ENCODE results near the gene APOL1. TPM values are rescaled to one million over a fixed set of nuclear protein-coding genes. Genes with fewer than 3 reads are reported as not detected.
"Not testable (repeated sequence)": the region's sequence is repeated elsewhere in the genome, so short reads cannot be mapped to it uniquely, and the experiment has no call there.

Gene APOL1
- polyA plus RNA-seq, 1 of the 3 experiments (the other 2 are of a cell fraction) = 0.56 TPM

DNA sequence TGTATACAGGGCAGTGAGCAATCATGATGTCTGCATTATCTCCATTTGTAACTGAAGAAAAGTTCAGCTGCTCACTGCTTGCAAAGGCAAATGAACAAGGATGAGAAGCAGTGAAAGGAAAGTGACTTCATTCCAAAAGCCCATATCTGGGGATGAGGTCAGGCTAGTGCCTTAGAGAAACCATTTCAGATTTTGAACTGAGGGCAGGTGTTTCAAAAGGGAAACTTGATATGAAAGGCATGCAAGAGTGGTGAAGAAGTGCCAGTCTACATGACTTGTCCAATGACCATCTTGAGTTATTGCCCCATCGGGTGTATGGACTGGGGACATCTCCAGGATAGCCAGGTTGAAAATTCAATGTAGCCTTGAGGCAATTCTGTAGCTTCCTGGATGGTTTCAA lies 44.0 kb upstream of the APOL1 start:
- DNase-seq = no peak
- Histone ChIP-seq H3K9me2 (no peaks in the 10 kb centered on the region), H4K20me1 (ENCODE audit: insufficient read depth) (no peaks in the 10 kb centered on the region), H3K9me3 (no peaks in the 10 kb centered on the region), H3K4me3 (ENCODE audit: low read depth in 2 of 2, low read length in 1 of 2) (no peak overlapping the region), H3K4me2 (no peak overlapping the region), H3K27me3 (ENCODE audit: insufficient read depth) (peaks cover 8% of the 10 kb centered on the region; the same call in 1 of the 2 replicates), H3K36me3 (replicated peaks in 1 of 2; ENCODE audit: control insufficient read depth in 1 of 2, insufficient read depth in 2 of 2, low read length in 1 of 2) (no peaks in the 10 kb centered on the region), H2AFZ (ENCODE audit: low read depth) (no peak overlapping the region), H3K79me2 (ENCODE audit: insufficient read depth) (no peaks in the 10 kb centered on the region), H3F3A (replicated peaks; ENCODE audit: insufficient read depth) (no peaks in the 10 kb centered on the region), H3K4me1 (ENCODE audit: control insufficient read depth in 1 of 2, insufficient read depth in 2 of 2, low read depth in 1 of 2, low read length in 1 of 2) (no peaks in the 10 kb centered on the region), H3K9ac (no peak overlapping the region), H3K27ac (ENCODE audit: low read depth in 2 of 2, low read length in 1 of 2) (no peak overlapping the region)
- ChIA-PET CTCF (interaction anchor here (1.1 to 1.2 kb wide), 2 partner anchors 12 to 16 kb away, joined by 3 to 5 read pairs; no protein-coding TSS in a partner anchor), POLR2A (no interaction called here)
- 73% methylated on average over 1 of the region's 1 CpG for WGBS (ENCODE audit: low lambda C conversion rate)
- TF ChIP-seq IRF3 (IDR thresholded peaks at IDR 0.05; ENCODE audit: low read depth, low read length) (no peak), SMC3 (IDR thresholded peaks at IDR 0.05; ENCODE audit: low read depth, low read length) (no peak), FOSL2 (IDR thresholded peaks at IDR 0.05; ENCODE audit: borderline replicate concordance, low read depth) (no peak), NRF1 (IDR thresholded peaks at IDR 0.05; ENCODE audit: low read depth, low read length) (no peak), RCOR1 (IDR thresholded peaks at IDR 0.05; ENCODE audit: low read length) (no peak), SIN3A (IDR thresholded peaks at IDR 0.05; ENCODE audit: borderline replicate concordance, low read depth, low read length) (no peak), ELF1 (IDR thresholded peaks at IDR 0.05) (no peak), CHD2 (IDR thresholded peaks at IDR 0.05; ENCODE audit: low read length, partially characterized antibody) (no peak), RFX5 (IDR thresholded peaks at IDR 0.05; ENCODE audit: low read length) (no peak), CTCF (IDR thresholded peaks at IDR 0.05) (no peak)
- TF ChIP-seq, protein P1, sequence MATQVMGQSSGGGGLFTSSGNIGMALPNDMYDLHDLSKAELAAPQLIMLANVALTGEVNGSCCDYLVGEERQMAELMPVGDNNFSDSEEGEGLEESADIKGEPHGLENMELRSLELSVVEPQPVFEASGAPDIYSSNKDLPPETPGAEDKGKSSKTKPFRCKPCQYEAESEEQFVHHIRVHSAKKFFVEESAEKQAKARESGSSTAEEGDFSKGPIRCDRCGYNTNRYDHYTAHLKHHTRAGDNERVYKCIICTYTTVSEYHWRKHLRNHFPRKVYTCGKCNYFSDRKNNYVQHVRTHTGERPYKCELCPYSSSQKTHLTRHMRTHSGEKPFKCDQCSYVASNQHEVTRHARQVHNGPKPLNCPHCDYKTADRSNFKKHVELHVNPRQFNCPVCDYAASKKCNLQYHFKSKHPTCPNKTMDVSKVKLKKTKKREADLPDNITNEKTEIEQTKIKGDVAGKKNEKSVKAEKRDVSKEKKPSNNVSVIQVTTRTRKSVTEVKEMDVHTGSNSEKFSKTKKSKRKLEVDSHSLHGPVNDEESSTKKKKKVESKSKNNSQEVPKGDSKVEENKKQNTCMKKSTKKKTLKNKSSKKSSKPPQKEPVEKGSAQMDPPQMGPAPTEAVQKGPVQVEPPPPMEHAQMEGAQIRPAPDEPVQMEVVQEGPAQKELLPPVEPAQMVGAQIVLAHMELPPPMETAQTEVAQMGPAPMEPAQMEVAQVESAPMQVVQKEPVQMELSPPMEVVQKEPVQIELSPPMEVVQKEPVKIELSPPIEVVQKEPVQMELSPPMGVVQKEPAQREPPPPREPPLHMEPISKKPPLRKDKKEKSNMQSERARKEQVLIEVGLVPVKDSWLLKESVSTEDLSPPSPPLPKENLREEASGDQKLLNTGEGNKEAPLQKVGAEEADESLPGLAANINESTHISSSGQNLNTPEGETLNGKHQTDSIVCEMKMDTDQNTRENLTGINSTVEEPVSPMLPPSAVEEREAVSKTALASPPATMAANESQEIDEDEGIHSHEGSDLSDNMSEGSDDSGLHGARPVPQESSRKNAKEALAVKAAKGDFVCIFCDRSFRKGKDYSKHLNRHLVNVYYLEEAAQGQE (IDR thresholded peaks at IDR 0.05; ENCODE audit: low read depth, low read length) = no peak
- TF ChIP-seq, protein P2, sequence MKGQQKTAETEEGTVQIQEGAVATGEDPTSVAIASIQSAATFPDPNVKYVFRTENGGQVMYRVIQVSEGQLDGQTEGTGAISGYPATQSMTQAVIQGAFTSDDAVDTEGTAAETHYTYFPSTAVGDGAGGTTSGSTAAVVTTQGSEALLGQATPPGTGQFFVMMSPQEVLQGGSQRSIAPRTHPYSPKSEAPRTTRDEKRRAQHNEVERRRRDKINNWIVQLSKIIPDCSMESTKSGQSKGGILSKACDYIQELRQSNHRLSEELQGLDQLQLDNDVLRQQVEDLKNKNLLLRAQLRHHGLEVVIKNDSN (IDR thresholded peaks at IDR 0.05; ENCODE audit: borderline replicate concordance, low read depth) = no peak
- TF ChIP-seq, protein P3, sequence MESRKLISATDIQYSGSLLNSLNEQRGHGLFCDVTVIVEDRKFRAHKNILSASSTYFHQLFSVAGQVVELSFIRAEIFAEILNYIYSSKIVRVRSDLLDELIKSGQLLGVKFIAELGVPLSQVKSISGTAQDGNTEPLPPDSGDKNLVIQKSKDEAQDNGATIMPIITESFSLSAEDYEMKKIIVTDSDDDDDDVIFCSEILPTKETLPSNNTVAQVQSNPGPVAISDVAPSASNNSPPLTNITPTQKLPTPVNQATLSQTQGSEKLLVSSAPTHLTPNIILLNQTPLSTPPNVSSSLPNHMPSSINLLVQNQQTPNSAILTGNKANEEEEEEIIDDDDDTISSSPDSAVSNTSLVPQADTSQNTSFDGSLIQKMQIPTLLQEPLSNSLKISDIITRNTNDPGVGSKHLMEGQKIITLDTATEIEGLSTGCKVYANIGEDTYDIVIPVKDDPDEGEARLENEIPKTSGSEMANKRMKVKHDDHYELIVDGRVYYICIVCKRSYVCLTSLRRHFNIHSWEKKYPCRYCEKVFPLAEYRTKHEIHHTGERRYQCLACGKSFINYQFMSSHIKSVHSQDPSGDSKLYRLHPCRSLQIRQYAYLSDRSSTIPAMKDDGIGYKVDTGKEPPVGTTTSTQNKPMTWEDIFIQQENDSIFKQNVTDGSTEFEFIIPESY (IDR thresholded peaks at IDR 0.05; ENCODE audit: borderline replicate concordance, low read depth) = no peak

DNA sequence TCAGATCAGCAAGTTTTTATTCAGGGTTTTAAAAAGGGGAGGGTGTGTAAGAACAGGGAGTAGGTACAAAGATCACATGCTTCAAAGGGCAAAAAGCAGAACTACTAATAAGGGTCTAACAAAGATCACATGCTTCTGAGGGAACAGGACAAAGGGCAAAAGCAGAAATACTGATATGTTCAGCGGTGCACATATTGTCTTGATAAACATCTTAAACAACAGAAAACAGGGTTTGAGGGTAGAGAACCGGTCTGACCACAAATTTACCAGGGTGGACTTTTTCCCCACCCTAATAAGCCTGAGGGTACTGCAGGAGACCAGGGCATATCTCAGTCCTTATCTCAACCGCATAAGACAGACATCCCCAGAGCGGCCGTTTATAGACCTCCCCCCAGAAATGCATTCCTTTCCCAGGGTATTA lies 43.4 kb upstream of the APOL1 start:
- 72% methylated on average over 5 of the region's 5 CpGs for WGBS (ENCODE audit: low lambda C conversion rate)
- H3K9ac ChIP-seq; H3F3A ChIP-seq (replicated peaks; ENCODE audit: insufficient read depth); H3K27ac ChIP-seq (ENCODE audit: low read depth in 2 of 2, low read length in 1 of 2); POLR2A ChIA-PET; H3K4me3 ChIP-seq (ENCODE audit: low read depth in 2 of 2, low read length in 1 of 2); H3K36me3 ChIP-seq (replicated peaks in 1 of 2; ENCODE audit: control insufficient read depth in 1 of 2, insufficient read depth in 2 of 2, low read length in 1 of 2); H3K4me2 ChIP-seq; H3K79me2 ChIP-seq (ENCODE audit: insufficient read depth); H3K9me2 ChIP-seq; DNase-seq; H3K4me1 ChIP-seq (ENCODE audit: control insufficient read depth in 1 of 2, insufficient read depth in 2 of 2, low read depth in 1 of 2, low read length in 1 of 2); H4K20me1 ChIP-seq (ENCODE audit: insufficient read depth); H2AFZ ChIP-seq (ENCODE audit: low read depth); H3K9me3 ChIP-seq: not testable (repeated sequence)
- H3K27me3 ChIP-seq (ENCODE audit: insufficient read depth) = peaks cover 13% of the 10 kb centered on the region; the same call in 1 of the 2 replicates
- CTCF ChIA-PET = interaction anchor here (1.5 kb wide), 1 partner anchor 13 kb away, joined by 4 read pairs; no protein-coding TSS in a partner anchor
